Fibroblast of villous mesenchyme (primary cell): ENCODE results near the gene KRT6A. TPM values are rescaled to one million over a fixed set of nuclear protein-coding genes. Genes with fewer than 3 reads are reported as not detected.

Source experiments
- DNase-seq: peaks from one replicate; pipeline ENCODE4 v3.0.0-alpha.2; 2010; ENCODE audit warnings: low read depth
- H3K4me3 ChIP-seq: 2 replicates; pipeline ENCODE4 v1.5.1; 2011; ENCODE audit warnings: low read depth, mild to moderate bottlenecking, low read length
- total RNA-seq: library from RNA; depleted of rRNA; stranded (reverse); fragments of >200 nt; gene quantifications from 2 replicates; pipeline ENCODE4 v1.2.3, GENCODE V29; 2012
- TF ChIP-seq, protein P1 (sequence below): IDR thresholded peaks from 2 replicates; pipeline ENCODE4 v1.5.1; 2012; ENCODE audit warnings: low read depth, mild to moderate bottlenecking, low read length; ENCODE audit not compliant: insufficient read depth

KRT6A gene
- total RNA-seq, 1 donor, result not detected

DNA sequence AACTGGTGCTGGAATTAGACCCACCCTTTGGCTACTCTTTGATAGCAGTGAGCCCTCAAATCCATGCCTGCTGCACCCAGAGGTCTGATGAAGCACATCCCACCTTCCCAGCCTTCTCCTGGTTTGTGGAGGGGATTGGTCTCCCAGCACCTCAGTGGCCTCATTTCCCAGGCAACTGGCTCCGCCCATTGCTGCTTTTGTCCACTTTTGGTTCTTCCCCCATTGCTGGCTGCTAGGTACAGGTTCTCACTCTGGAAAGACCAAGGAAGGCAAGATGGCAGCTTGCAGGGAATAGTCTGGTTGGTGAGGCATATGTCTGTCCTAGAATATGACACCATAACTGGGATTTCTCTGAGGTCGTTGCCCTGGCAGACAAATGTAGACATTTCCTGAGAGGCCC lies 37.3 kb upstream of the KRT6A start:
- H3K4me3 ChIP-seq, result no peak overlapping the region
- TF ChIP-seq, protein P1, sequence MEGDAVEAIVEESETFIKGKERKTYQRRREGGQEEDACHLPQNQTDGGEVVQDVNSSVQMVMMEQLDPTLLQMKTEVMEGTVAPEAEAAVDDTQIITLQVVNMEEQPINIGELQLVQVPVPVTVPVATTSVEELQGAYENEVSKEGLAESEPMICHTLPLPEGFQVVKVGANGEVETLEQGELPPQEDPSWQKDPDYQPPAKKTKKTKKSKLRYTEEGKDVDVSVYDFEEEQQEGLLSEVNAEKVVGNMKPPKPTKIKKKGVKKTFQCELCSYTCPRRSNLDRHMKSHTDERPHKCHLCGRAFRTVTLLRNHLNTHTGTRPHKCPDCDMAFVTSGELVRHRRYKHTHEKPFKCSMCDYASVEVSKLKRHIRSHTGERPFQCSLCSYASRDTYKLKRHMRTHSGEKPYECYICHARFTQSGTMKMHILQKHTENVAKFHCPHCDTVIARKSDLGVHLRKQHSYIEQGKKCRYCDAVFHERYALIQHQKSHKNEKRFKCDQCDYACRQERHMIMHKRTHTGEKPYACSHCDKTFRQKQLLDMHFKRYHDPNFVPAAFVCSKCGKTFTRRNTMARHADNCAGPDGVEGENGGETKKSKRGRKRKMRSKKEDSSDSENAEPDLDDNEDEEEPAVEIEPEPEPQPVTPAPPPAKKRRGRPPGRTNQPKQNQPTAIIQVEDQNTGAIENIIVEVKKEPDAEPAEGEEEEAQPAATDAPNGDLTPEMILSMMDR, result no peak
- no peak for DNase-seq

DNA sequence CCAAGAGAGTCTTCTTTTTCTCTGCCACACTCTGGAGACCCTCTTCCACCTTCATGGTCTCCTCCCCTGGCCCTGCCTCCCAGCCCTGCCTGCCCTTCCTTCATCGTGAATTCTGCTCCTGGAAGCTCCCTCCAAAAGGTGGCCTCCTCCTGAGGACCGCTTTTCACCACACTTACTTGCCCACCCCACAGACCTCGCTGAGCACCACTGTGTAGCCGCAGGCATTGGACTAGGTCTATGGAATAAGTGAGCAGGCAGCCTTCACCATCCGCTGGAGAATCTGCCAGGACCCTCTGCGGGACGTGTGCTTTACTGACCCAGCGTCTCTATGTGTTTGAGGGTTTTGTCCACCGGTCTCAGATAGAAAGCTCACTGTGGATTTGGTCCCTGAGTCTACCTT lies 36.8 kb upstream of the KRT6A start:
- DNase-seq, result no peak
- no peak overlapping the region for H3K4me3 ChIP-seq
- TF ChIP-seq, protein P1, result no peak

DNA sequence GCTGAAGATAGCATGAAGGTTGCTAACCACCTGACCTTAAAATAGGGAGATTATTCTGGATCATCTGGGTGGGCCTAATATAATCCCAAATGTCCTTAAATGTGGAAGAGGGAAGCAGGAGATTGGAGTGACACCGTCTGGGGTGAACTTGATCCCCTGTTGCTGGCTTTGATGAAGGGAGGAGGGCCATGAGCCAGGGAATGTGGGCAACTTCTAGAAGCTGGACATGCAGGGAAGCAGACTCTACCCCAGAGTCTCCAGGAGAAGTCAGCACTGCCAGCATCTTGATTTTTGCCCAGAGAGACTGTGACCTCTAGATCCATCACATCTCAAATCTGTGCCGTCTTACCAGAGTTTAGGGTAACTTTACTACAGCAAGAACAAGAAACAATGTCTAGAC lies 36.4 kb upstream of the KRT6A start:
- DNase-seq, result no peak
- TF ChIP-seq, protein P1, result no peak
- H3K4me3 ChIP-seq, result no peak overlapping the region

DNA sequence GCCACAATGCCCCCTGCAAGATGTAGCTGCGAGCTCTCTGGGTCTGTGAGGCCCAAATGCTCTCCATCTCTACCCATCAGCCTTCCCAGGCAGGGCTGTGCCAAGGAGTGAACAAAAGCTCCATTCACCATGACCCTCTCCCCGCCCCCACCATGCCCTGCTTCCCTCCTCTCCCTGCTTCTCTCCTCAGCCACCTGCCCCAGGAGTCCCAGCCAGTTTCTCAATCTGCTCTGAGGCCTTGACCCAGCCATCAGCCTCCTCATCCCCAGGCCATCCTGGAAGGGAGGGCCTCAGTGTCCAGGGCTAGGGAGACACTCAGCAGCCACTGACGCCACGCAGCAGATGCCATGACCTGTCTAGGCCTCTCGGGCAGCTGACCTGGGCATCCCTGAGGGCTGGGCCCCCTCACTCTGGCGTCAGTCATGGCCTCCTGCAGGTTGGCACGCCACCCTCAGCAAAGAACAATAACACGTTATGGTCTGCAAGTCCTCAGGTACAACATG lies 35.6 kb upstream of the KRT6A start:
- no peak for DNase-seq
- TF ChIP-seq, protein P1, result no peak
- no peak overlapping the region for H3K4me3 ChIP-seq

DNA sequence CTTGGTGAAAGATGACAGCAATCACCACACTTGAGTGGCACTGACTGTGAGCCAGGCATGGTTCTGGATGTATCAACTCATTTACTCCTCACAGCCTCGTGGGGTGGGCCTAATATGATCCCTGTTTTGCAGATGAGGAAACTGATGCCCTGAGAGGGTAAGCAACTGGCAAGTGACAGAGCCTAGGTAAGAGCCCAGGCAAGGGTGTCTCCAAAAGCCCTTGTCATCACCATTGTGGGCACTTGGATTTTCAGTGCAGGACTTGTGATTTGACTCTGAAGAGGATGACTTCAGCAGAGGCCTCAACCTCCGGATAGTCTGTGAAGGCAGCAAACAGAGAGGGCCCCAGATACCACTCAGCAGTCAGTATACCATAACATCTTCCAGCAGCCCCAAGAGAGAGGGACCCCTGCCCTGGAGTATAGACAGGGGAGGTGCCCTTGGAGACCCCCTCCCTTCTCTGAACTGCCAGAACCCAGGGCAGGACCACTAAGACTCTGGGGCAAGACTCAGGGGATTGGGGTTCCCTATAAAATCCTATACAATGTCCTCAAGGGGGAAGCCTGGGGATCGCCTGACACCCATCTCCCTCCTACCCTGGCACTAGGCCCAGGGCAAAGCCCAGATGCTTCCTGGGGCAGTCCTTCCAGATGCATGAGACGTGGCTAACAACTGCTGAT lies 34.2 kb upstream of the KRT6A start:
- H3K4me3 ChIP-seq, result no peak overlapping the region
- DNase-seq, result no peak
- TF ChIP-seq, protein P1, result no peak

DNA sequence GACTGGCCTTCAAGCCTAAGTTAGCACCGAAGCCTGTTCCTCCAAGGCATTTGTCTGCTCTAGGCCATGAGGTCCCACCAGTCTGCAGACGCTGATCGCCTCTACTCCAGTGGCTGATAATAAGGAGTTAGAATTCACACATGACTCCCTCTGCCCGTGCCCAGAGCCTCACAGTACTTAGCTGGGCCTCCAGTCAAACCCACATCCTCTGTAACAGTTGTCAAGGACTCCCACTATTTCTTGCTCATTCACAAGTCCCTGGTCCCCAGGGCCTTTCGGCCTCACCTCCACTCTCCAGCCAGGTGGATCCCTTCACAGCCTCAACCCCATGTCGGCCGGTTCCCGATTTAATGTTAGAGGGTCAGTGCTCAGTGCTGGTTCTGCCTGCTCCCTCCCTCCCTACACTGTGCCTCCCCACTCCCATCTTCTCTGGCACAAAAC lies 33.5 kb upstream of the KRT6A start:
- H3K4me3 ChIP-seq, result no peak overlapping the region
- no peak for DNase-seq
- TF ChIP-seq, protein P1, result no peak
